ENCODE measurements around the gene ADGB.

The ADGB gene

GRCh38 chr6:146583966-146584365, 14.8 kb upstream of the ADGB start:
- H3K27me3 ChIP-seq (ENCODE audit: control insufficient read depth, insufficient read depth, low read length): no peaks in the 10 kb centered on the region
- no peak overlapping the region for H3K27ac ChIP-seq (ENCODE audit: low read depth, low read length)
- H3K4me1 ChIP-seq (ENCODE audit: control insufficient read depth, insufficient read depth, low read length): no peaks in the 10 kb centered on the region

GRCh38 chr6:146587459-146587858, 11.3 kb upstream of the ADGB start:
- no peaks in the 10 kb centered on the region for H3K4me1 ChIP-seq (ENCODE audit: control insufficient read depth, insufficient read depth, low read length)
- no peaks in the 10 kb centered on the region for H3K9me3 ChIP-seq (ENCODE audit: control insufficient read depth, insufficient read depth, low read depth, low read length)
- no peak overlapping the region for H3K27ac ChIP-seq (ENCODE audit: low read depth, low read length)
- no peak overlapping the region for H3K9ac ChIP-seq (ENCODE audit: low read length)
- no peak overlapping the region for H3K4me3 ChIP-seq (ENCODE audit: low read depth, low read length)
- H3K27me3 ChIP-seq (ENCODE audit: control insufficient read depth, insufficient read depth, low read length): no peaks in the 10 kb centered on the region
- H3K36me3 ChIP-seq (ENCODE audit: control insufficient read depth, insufficient read depth, low read length): no peaks in the 10 kb centered on the region

More at GRCh38 chr6:146583966-146584365, 14.8 kb upstream of the ADGB start:
- H3K36me3 ChIP-seq (ENCODE audit: control insufficient read depth, insufficient read depth, low read length): no peaks in the 10 kb centered on the region
- H3K9ac ChIP-seq (ENCODE audit: low read length): no peak overlapping the region
- H3K4me3 ChIP-seq (ENCODE audit: low read depth, low read length): no peak overlapping the region
- no peaks in the 10 kb centered on the region for H3K9me3 ChIP-seq (ENCODE audit: control insufficient read depth, insufficient read depth, low read depth, low read length)

GRCh38 chr6:146590492-146590891, 8.3 kb upstream of the ADGB start:
- H3K4me1 ChIP-seq (ENCODE audit: control insufficient read depth, insufficient read depth, low read length): no peaks in the 10 kb centered on the region
- H3K27me3 ChIP-seq (ENCODE audit: control insufficient read depth, insufficient read depth, low read length): no peaks in the 10 kb centered on the region
- no peak overlapping the region for H3K9ac ChIP-seq (ENCODE audit: low read length)
- H3K4me3 ChIP-seq (ENCODE audit: low read depth, low read length): no peak overlapping the region
- H3K27ac ChIP-seq (ENCODE audit: low read depth, low read length): no peak overlapping the region
- H3K36me3 ChIP-seq (ENCODE audit: control insufficient read depth, insufficient read depth, low read length): no peaks in the 10 kb centered on the region
- H3K9me3 ChIP-seq (ENCODE audit: control insufficient read depth, insufficient read depth, low read depth, low read length): no peaks in the 10 kb centered on the region

GRCh38 chr6:146592451-146592850, 6.3 kb upstream of the ADGB start:
- Histone ChIP-seq H3K36me3 (ENCODE audit: control insufficient read depth, insufficient read depth, low read length) (no peaks in the 10 kb centered on the region), H3K4me3 (ENCODE audit: low read depth, low read length) (no peak overlapping the region), H3K9me3 (ENCODE audit: control insufficient read depth, insufficient read depth, low read depth, low read length) (no peaks in the 10 kb centered on the region), H3K9ac (ENCODE audit: low read length) (no peak overlapping the region), H3K27me3 (ENCODE audit: control insufficient read depth, insufficient read depth, low read length) (no peaks in the 10 kb centered on the region), H3K4me1 (ENCODE audit: control insufficient read depth, insufficient read depth, low read length) (no peaks in the 10 kb centered on the region), H3K27ac (ENCODE audit: low read depth, low read length) (no peak overlapping the region)

GRCh38 chr6:146593986-146594385, 4.8 kb upstream of the ADGB start:
- Histone ChIP-seq H3K27ac (ENCODE audit: low read depth, low read length) (no peak overlapping the region), H3K9ac (ENCODE audit: low read length) (no peak overlapping the region), H3K9me3 (ENCODE audit: control insufficient read depth, insufficient read depth, low read depth, low read length) (no peaks in the 10 kb centered on the region), H3K4me1 (ENCODE audit: control insufficient read depth, insufficient read depth, low read length) (peaks cover under 1% of the 10 kb centered on the region; the same call in 1 of the 2 replicates), H3K27me3 (ENCODE audit: control insufficient read depth, insufficient read depth, low read length) (0 out of 2 replicates have a peak, but pooled peaks cover under 1% of the 10 kb centered on the region), H3K4me3 (ENCODE audit: low read depth, low read length) (no peak overlapping the region), H3K36me3 (ENCODE audit: control insufficient read depth, insufficient read depth, low read length) (no peaks in the 10 kb centered on the region)

GRCh38 chr6:146594495-146594894, 4.3 kb upstream of the ADGB start:
- H3K9me3 ChIP-seq (ENCODE audit: control insufficient read depth, insufficient read depth, low read depth, low read length): no peaks in the 10 kb centered on the region
- H3K4me3 ChIP-seq (ENCODE audit: low read depth, low read length): no peak overlapping the region
- 0 out of 2 replicates have a peak, but pooled peaks cover 6% of the 10 kb centered on the region for H3K27me3 ChIP-seq (ENCODE audit: control insufficient read depth, insufficient read depth, low read length)
- no peak overlapping the region for H3K27ac ChIP-seq (ENCODE audit: low read depth, low read length)
- H3K9ac ChIP-seq (ENCODE audit: low read length): no peak overlapping the region
- H3K4me1 ChIP-seq (ENCODE audit: control insufficient read depth, insufficient read depth, low read length): peaks cover 4% of the 10 kb centered on the region; the same call in 1 of the 2 replicates
- no peaks in the 10 kb centered on the region for H3K36me3 ChIP-seq (ENCODE audit: control insufficient read depth, insufficient read depth, low read length)

- H3K27ac ChIP-seq (ENCODE audit: low read depth, low read length): no peak overlapping the region
- no peaks in the 10 kb centered on the region for H3K9me3 ChIP-seq (ENCODE audit: control insufficient read depth, insufficient read depth, low read depth, low read length)
- H3K36me3 ChIP-seq (ENCODE audit: control insufficient read depth, insufficient read depth, low read length): no peaks in the 10 kb centered on the region
- peaks cover 4% of the 10 kb centered on the region; the same call in 1 of the 2 replicates for H3K4me1 ChIP-seq (ENCODE audit: control insufficient read depth, insufficient read depth, low read length)
- H3K9ac ChIP-seq (ENCODE audit: low read length): no peak overlapping the region
- H3K4me3 ChIP-seq (ENCODE audit: low read depth, low read length): no peak overlapping the region
- H3K27me3 ChIP-seq (ENCODE audit: control insufficient read depth, insufficient read depth, low read length): 0 out of 2 replicates have a peak, but pooled peaks cover 9% of the 10 kb centered on the region
Measured at GRCh38 chr6:146595972-146596731, 2.6 kb upstream of the ADGB start.

GRCh38 chr6:146601352-146601751, 2.6 kb downstream of the ADGB start:
- peaks cover 4% of the 10 kb centered on the region; the same call in 1 of the 2 replicates for H3K4me1 ChIP-seq (ENCODE audit: control insufficient read depth, insufficient read depth, low read length)
- no peaks in the 10 kb centered on the region for H3K36me3 ChIP-seq (ENCODE audit: control insufficient read depth, insufficient read depth, low read length)
- H3K4me3 ChIP-seq (ENCODE audit: low read depth, low read length): no peak overlapping the region
- H3K9ac ChIP-seq (ENCODE audit: low read length): no peak overlapping the region
- H3K9me3 ChIP-seq (ENCODE audit: control insufficient read depth, insufficient read depth, low read depth, low read length): no peaks in the 10 kb centered on the region
- 0 out of 2 replicates have a peak, but pooled peaks cover 9% of the 10 kb centered on the region for H3K27me3 ChIP-seq (ENCODE audit: control insufficient read depth, insufficient read depth, low read length)
- no peak overlapping the region for H3K27ac ChIP-seq (ENCODE audit: low read depth, low read length)

GRCh38 chr6:146602526-146602925, 3.8 kb downstream of the ADGB start:
- H3K9me3 ChIP-seq (ENCODE audit: control insufficient read depth, insufficient read depth, low read depth, low read length): no peaks in the 10 kb centered on the region
- no peak overlapping the region for H3K4me3 ChIP-seq (ENCODE audit: low read depth, low read length)
- H3K4me1 ChIP-seq (ENCODE audit: control insufficient read depth, insufficient read depth, low read length): peaks cover 4% of the 10 kb centered on the region; the same call in 1 of the 2 replicates
- H3K27ac ChIP-seq (ENCODE audit: low read depth, low read length): no peak overlapping the region
- 0 out of 2 replicates have a peak, but pooled peaks cover 9% of the 10 kb centered on the region for H3K27me3 ChIP-seq (ENCODE audit: control insufficient read depth, insufficient read depth, low read length)
- no peaks in the 10 kb centered on the region for H3K36me3 ChIP-seq (ENCODE audit: control insufficient read depth, insufficient read depth, low read length)
- H3K9ac ChIP-seq (ENCODE audit: low read length): no peak overlapping the region

GRCh38 chr6:146613947-146614346, 15.2 kb downstream of the ADGB start:
- H3K36me3 ChIP-seq (ENCODE audit: control insufficient read depth, insufficient read depth, low read length): no peaks in the 10 kb centered on the region
- H3K9ac ChIP-seq (ENCODE audit: low read length): no peak overlapping the region
- no peaks in the 10 kb centered on the region for H3K4me1 ChIP-seq (ENCODE audit: control insufficient read depth, insufficient read depth, low read length)
- no peak overlapping the region for H3K4me3 ChIP-seq (ENCODE audit: low read depth, low read length)
- no peaks in the 10 kb centered on the region for H3K9me3 ChIP-seq (ENCODE audit: control insufficient read depth, insufficient read depth, low read depth, low read length)
- no peak overlapping the region for H3K27ac ChIP-seq (ENCODE audit: low read depth, low read length)
- no peaks in the 10 kb centered on the region for H3K27me3 ChIP-seq (ENCODE audit: control insufficient read depth, insufficient read depth, low read length)

GRCh38 chr6:146620655-146621054, 21.9 kb downstream of the ADGB start:
- Histone ChIP-seq H3K36me3 (ENCODE audit: control insufficient read depth, insufficient read depth, low read length) (no peaks in the 10 kb centered on the region), H3K9ac (ENCODE audit: low read length) (no peak overlapping the region), H3K27ac (ENCODE audit: low read depth, low read length) (no peak overlapping the region), H3K4me1 (ENCODE audit: control insufficient read depth, insufficient read depth, low read length) (no peaks in the 10 kb centered on the region), H3K27me3 (ENCODE audit: control insufficient read depth, insufficient read depth, low read length) (no peaks in the 10 kb centered on the region), H3K4me3 (ENCODE audit: low read depth, low read length) (no peak overlapping the region), H3K9me3 (ENCODE audit: control insufficient read depth, insufficient read depth, low read depth, low read length) (no peaks in the 10 kb centered on the region)

Measured in HUES6 (cell line).